HCT116 (cell line): Measurements from ENCODE around the gene LCE3B. TPM values are rescaled to one million over a fixed set of nuclear protein-coding genes. Genes with fewer than 3 reads are reported as not detected.

Source experiments
- ATAC-seq: fragments of 200-7000 bp; cut with Tn5 transposase; 2 replicates; pipeline ENCODE4 v1.9.1; 2020; ENCODE audit warnings: mild to moderate bottlenecking, moderate library complexity
- BruUV-seq: library from RNA; stranded (reverse); fragments of 400-500 nt; replicated peaks from 2 replicates; lab custom pipeline; 2021; lab: Mats Ljungman, UMichigan
- CTCF ChIA-PET: fragments of 300-600 bp; sonication (Branson Sonifier 250); formaldehyde crosslinking; loops from one replicate; lab custom pipeline; 2021; ENCODE audit warnings: antibody characterized with exemption; lab: Charles Lee
- POLR2A ChIA-PET: fragments of 300-600, 350-600 bp; sonication (Branson Sonifier 250); formaldehyde crosslinking; loops from one replicate; lab custom pipeline; 2021; ENCODE audit warnings: antibody characterized with exemption; lab: Charles Lee
- RAD21 ChIA-PET, 2 experiments: fragments of 300-600 bp; sonication (Branson Sonifier 250); formaldehyde crosslinking; loops; one replicate each; lab custom pipeline; 2023; ENCODE audit warnings: low total read pairs in 2 of 2; ENCODE audit not compliant: uncharacterized antibody in 2 of 2, unreplicated experiment in 2 of 2, low non-redundant PET in 1 of 2; lab: Charles Lee
- DNase-seq: peaks from one replicate; pipeline ENCODE4 v3.0.0-alpha.2; 2010; ENCODE audit warnings: low read depth, low spot score
- H2AFZ ChIP-seq: fragments of 200-600 bp; shearing (Covaris generic), sonication (generic); 2 replicates; pipeline ENCODE4 v1.6.1; 2017; ENCODE audit warnings: low read depth, mixed run types, mixed read lengths, antibody characterized with exemption, low read length; ENCODE audit not compliant: poor library complexity, severe bottlenecking
- H3K27ac ChIP-seq: 2 replicates; pipeline ENCODE4 v1.5.1; 2012; ENCODE audit warnings: low read depth, low read length
- H3K27me3 ChIP-seq: fragments of 200-600 bp; sonication (generic); 2 replicates; pipeline ENCODE4 v1.6.1; 2016; ENCODE audit warnings: mixed run types, low read length, mixed read lengths; ENCODE audit not compliant: insufficient read depth
- H3K36me3 ChIP-seq, 2 experiments: fragments of 200-500 bp in 1 of 2; fragments of 200-600 bp in 1 of 2; sonication (Bioruptor generic) in 1 of 2; sonication (generic) in 1 of 2; 2 replicates each; pipeline versions ENCODE4 v1.5.1 to v1.6.1; 2014 to 2016; ENCODE audit warnings: low read length in 2 of 2, inconsistent platforms in 1 of 2, mixed read lengths in 1 of 2, mixed run types in 1 of 2; ENCODE audit not compliant: insufficient read depth in 2 of 2, control insufficient read depth in 1 of 2
- H3K4me1 ChIP-seq, 2 experiments: fragments of 200-600 bp in 1 of 2; sonication (generic) in 1 of 2; 2 replicates each; pipeline versions ENCODE4 v1.5.1 to v1.6.1; 2012 to 2017; ENCODE audit warnings: low read length in 2 of 2, inconsistent platforms in 1 of 2, mild to moderate bottlenecking in 1 of 2, mixed read lengths in 1 of 2, mixed run types in 1 of 2, moderate library complexity in 1 of 2; ENCODE audit not compliant: insufficient read depth in 2 of 2, control insufficient read depth in 1 of 2
- H3K4me2 ChIP-seq: fragments of 200-600 bp; sonication (generic); 2 replicates; pipeline ENCODE4 v1.6.1; 2017; ENCODE audit warnings: mixed run types, low read length, mixed read lengths
- H3K4me3 ChIP-seq, 2 experiments: fragments of 200-600 bp in 1 of 2; sonication (generic) in 1 of 2; replicated peaks in 1 of 2; 2 replicates each; pipeline ENCODE4 v1.5.1; 2011 to 2016; ENCODE audit warnings: low read length in 2 of 2, control low read depth in 1 of 2, low read depth in 1 of 2, mild to moderate bottlenecking in 1 of 2, mixed read lengths in 1 of 2, mixed run types in 1 of 2
- H3K79me2 ChIP-seq: fragments of 200-600 bp; sonication (generic); 2 replicates; pipeline ENCODE4 v1.6.1; 2017; ENCODE audit warnings: mild to moderate bottlenecking, mixed run types, low read length, moderate library complexity, mixed read lengths; ENCODE audit not compliant: insufficient read depth
- H3K9ac ChIP-seq: fragments of 200-600 bp; sonication (generic); 2 replicates; pipeline ENCODE4 v1.6.1; 2016; ENCODE audit warnings: low read length, mixed read lengths
- H3K9me2 ChIP-seq: fragments of 200-600 bp; sonication (generic), shearing (Covaris generic); 2 replicates; pipeline ENCODE4 v1.6.1; 2017; ENCODE audit warnings: mixed run types, mild to moderate bottlenecking, moderate library complexity; ENCODE audit not compliant: insufficient read depth
- H3K9me3 ChIP-seq, 2 experiments: fragments of 200-500 bp in 1 of 2; fragments of 200-600 bp in 1 of 2; sonication (Bioruptor generic) in 1 of 2; sonication (generic) in 1 of 2; 2 replicates each; pipeline ENCODE4 v1.6.1; 2014 to 2017; ENCODE audit warnings: low read length in 2 of 2, mixed read lengths in 2 of 2, inconsistent platforms in 1 of 2, low read depth in 1 of 2, mild to moderate bottlenecking in 1 of 2, mixed run types in 1 of 2, moderate library complexity in 1 of 2; ENCODE audit not compliant: control insufficient read depth in 1 of 2, insufficient read depth in 1 of 2
- H4K20me1 ChIP-seq: fragments of 200-600 bp; sonication (generic), shearing (Covaris generic); 2 replicates; pipeline ENCODE4 v1.6.1; 2017; ENCODE audit warnings: mixed run types, mild to moderate bottlenecking, moderate library complexity; ENCODE audit not compliant: insufficient read depth
- CBX3 ChIP-seq: IDR thresholded peaks from 2 replicates; pipeline ENCODE4 v1.6.1; 2012; ENCODE audit warnings: low read depth
- SIN3A ChIP-seq: IDR thresholded peaks from 2 replicates; pipeline ENCODE4 v1.6.1; 2012; ENCODE audit warnings: low read depth
- ZFX ChIP-seq: fragments of 450-650 bp; IDR thresholded peaks from 2 replicates; pipeline ENCODE4 v1.6.1; 2017
- intact Hi-C: fragments of 100-400 bp; cut with micrococcal nuclease; formaldehyde crosslinking; loops from 2 replicates; pipeline ENCODE4 v1.10.0; 2022
- total RNA-seq: library from RNA; stranded (reverse); gene quantifications from one replicate; pipeline ENCODE4 v1.2.1, GENCODE V29; 2021; ENCODE audit not compliant: unreplicated experiment

LCE3B gene
- total RNA-seq, 1 experiment from 2014 or later = not detected

GRCh38 chr1:152663098-152663497, 49.5 kb downstream of the LCE3B start, which contains the start of gene LCE2D:
LCE2D (plus strand) TSS chr1:152663380; CDS start chr1:152664106, 726 bp downstream.
- Histone ChIP-seq H3K36me3 (no peaks in the 10 kb centered on the region), H3K4me3 (no peak within 1 kb of the TSS), H2AFZ (no peak within 1 kb of the TSS), H3K27ac (no peak within 1 kb of the TSS), H3K9ac (no peak within 1 kb of the TSS), H4K20me1 (no peaks in the 10 kb centered on the region), H3K79me2 (no peaks in the 10 kb centered on the region), H3K9me3 (no peaks in the 10 kb centered on the region), H3K4me1 (no peaks in the 10 kb centered on the region), H3K4me2 (no peak within 1 kb of the TSS), H3K27me3 (peaks cover 59% of the 10 kb centered on the region), H3K9me2 (no peaks in the 10 kb centered on the region)
- RAD21 ChIA-PET = no interaction called here
- intact Hi-C loops = no loop called here
- BruUV-seq = no TSS peak
- CTCF ChIA-PET = interaction anchor here (1.2 kb wide), 1 partner anchor 9 kb away, joined by 3 read pairs; no protein-coding TSS in a partner anchor
- TF ChIP-seq CBX3 (no peak), ZFX (no peak), SIN3A (no peak)
- DNase-seq (no peak), ATAC-seq (no peak)
- POLR2A ChIA-PET = no interaction called here

Other genes with a start within 250 kb of the LCE3B start
- not detected for gene CRNN, start 199.5 kb upstream of the LCE3B start, total RNA-seq
- not detected for gene LCE5A, start 103.0 kb upstream of the LCE3B start, total RNA-seq
- gene CRCT1, start 99.3 kb upstream of the LCE3B start, total RNA-seq = not detected
- gene LCE3E, start 47.0 kb upstream of the LCE3B start, total RNA-seq = not detected
- not detected for gene LCE3D, start 33.3 kb upstream of the LCE3B start, total RNA-seq
- not detected for gene LCE3C, start 13.6 kb upstream of the LCE3B start, total RNA-seq
- gene LCE3A, start 9.3 kb downstream of the LCE3B start, total RNA-seq = not detected
- gene LCE2D, start 49.6 kb downstream of the LCE3B start, total RNA-seq = not detected
- gene LCE2C, start 61.5 kb downstream of the LCE3B start, total RNA-seq = not detected
- not detected for gene LCE2B, start 72.3 kb downstream of the LCE3B start, total RNA-seq
- gene LCE2A, start 84.5 kb downstream of the LCE3B start, total RNA-seq = not detected
- gene LCE4A, start 94.3 kb downstream of the LCE3B start, total RNA-seq = not detected
- gene KPRP, start 144.2 kb downstream of the LCE3B start, total RNA-seq = not detected
- gene LCE1F, start 161.3 kb downstream of the LCE3B start, total RNA-seq = not detected
- not detected for gene LCE1E, start 172.4 kb downstream of the LCE3B start, total RNA-seq
- gene LCE1D, start 182.9 kb downstream of the LCE3B start, total RNA-seq = not detected
- gene LCE1C, start 192.8 kb downstream of the LCE3B start, total RNA-seq = not detected
- gene LCE1B, start 198.2 kb downstream of the LCE3B start, total RNA-seq = not detected
- gene LCE1A, start 213.7 kb downstream of the LCE3B start, total RNA-seq = not detected
- not detected for gene LCE6A, start 229.0 kb downstream of the LCE3B start, total RNA-seq
- gene LCE7A, start 246.2 kb downstream of the LCE3B start, total RNA-seq = not detected